H1 (cell line): Measurements from ENCODE around the gene LRRC19. TPM values are rescaled to one million over a fixed set of nuclear protein-coding genes. Genes with fewer than 3 reads are reported as not detected.

ENCODE experiments used
- BCL11A ChIP-seq, 2 experiments: IDR thresholded peaks; one replicate each; pipeline ENCODE4 v1.6.1; 2011; ENCODE audit warnings: low read depth in 2 of 2, low read length in 2 of 2, mild to moderate bottlenecking in 2 of 2
- CTBP2 ChIP-seq: IDR thresholded peaks from 2 replicates; pipeline ENCODE4 v1.7.0; 2011; ENCODE audit warnings: borderline replicate concordance, mild to moderate bottlenecking, moderate library complexity, mixed read lengths, low read length; ENCODE audit not compliant: insufficient read depth, insufficient read length
- EGR1 ChIP-seq: IDR thresholded peaks from 2 replicates; pipeline ENCODE4 v1.6.1; 2011; ENCODE audit warnings: low read depth, low read length, borderline replicate concordance
- HDAC2 ChIP-seq, 2 experiments: fragments of 300-600 bp in 1 of 2; sonication (generic) in 1 of 2; IDR thresholded peaks; 2 replicates each; pipeline ENCODE4 v1.6.1; 2011 to 2012; ENCODE audit warnings: low read depth in 2 of 2, low read length in 2 of 2, mild to moderate bottlenecking in 2 of 2, moderate library complexity in 2 of 2, borderline replicate concordance in 1 of 2, inconsistent platforms in 1 of 2
- JUND ChIP-seq: IDR thresholded peaks from 2 replicates; pipeline ENCODE4 v1.6.1; 2011; ENCODE audit warnings: mild to moderate bottlenecking, improper control_type of control experiment, low read length
- RBBP5 ChIP-seq: IDR thresholded peaks from 2 replicates; pipeline ENCODE4 v1.7.1; 2012; ENCODE audit warnings: low read depth, mild to moderate bottlenecking, inconsistent platforms, low read length, moderate library complexity, borderline replicate concordance
- SUZ12 ChIP-seq: fragments of 200-600 bp; sonication (generic); IDR thresholded peaks from 2 replicates; pipeline ENCODE4 v1.6.1; 2012; ENCODE audit warnings: mild to moderate bottlenecking, inconsistent platforms, low read length, moderate library complexity, mixed read lengths
- polyA plus RNA-seq, 7 experiments: library from polyadenylated mRNA; depleted of rRNA in 3 of 7; stranded (reverse) in 5 of 7; unstranded in 2 of 7; fragments of >200 nt in 5 of 7; fragments of 200-250 nt in 2 of 7; gene quantifications; 1 replicate in 5 of 7; 2 replicates in 1 of 7; 4 replicates in 1 of 7; pipeline versions ENCODE4 v1.2.1 to v1.2.3, GENCODE V29; 2011 to 2013; ENCODE audit warnings: missing spikeins in 2 of 7, mixed read lengths in 2 of 7
- total RNA-seq: library from RNA; stranded (reverse); fragmentation: NEBNext Ultra II Directional; extraction: Animal tissue kit (Norgen Biotek cat#: 25700); gene quantifications from 2 replicates; pipeline ENCODE4 v1.2.1, GENCODE V29; 2021
- TF ChIP-seq, protein P1 (sequence below): fragments of 300-600 bp; sonication (generic); IDR thresholded peaks from 2 replicates; pipeline ENCODE4 v1.7.1; 2012; ENCODE audit warnings: low read length, moderate library complexity, mild to moderate bottlenecking, inconsistent platforms; ENCODE audit not compliant: insufficient replicate concordance

The LRRC19 gene
- total and polyA plus RNA-seq, 2 of the 8 experiments (the other 6 are each of a cell fraction or from before 2014, with no cell fraction given), result not detected

DNA sequence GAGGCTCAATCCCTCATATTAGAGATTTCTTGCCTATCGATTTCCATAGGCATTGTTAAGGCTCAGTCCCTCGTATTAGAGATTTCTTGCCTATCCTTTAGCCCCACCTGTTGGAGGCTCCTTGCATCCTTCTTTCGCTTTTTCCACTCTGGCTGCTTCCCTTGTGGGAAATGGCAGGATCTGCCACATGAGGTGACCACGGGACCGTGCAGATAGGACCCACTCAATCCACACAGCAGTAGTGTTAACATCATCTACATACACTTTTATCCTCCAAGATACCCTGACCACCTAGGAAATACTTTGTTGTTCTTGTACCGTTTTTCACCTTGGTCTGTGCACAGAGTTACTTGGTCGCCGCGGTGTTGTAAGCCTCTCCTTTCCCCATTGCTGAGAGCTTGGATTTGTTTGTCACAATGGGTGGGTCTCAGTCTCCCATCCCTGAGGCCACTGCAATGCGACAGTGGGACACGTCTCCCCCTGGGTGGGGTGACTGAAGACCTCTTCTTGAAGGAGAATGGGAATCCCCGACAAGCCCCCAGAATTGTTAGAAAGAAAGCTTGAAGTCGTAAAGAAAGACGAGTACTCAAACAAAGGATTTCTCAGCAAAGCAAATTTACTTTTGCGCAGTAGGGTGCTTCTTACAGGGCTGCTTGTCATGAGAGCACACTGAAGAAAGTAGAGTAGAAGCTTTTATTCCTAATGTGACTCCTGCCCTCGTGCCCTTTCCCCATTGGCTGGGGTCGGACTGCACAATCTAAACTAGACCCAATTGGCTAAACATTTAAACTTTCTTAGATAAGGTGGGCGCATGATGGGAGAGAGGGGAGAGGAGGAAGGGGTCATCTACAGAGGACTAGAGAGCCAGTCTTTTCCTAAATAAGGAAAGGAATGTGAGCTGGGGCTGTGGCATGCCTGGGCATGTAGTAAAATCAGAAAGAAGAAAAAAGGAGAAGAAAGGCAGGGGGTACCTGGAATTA lies 29.5 kb downstream of the LRRC19 start (continued):
- TF ChIP-seq, protein P1, sequence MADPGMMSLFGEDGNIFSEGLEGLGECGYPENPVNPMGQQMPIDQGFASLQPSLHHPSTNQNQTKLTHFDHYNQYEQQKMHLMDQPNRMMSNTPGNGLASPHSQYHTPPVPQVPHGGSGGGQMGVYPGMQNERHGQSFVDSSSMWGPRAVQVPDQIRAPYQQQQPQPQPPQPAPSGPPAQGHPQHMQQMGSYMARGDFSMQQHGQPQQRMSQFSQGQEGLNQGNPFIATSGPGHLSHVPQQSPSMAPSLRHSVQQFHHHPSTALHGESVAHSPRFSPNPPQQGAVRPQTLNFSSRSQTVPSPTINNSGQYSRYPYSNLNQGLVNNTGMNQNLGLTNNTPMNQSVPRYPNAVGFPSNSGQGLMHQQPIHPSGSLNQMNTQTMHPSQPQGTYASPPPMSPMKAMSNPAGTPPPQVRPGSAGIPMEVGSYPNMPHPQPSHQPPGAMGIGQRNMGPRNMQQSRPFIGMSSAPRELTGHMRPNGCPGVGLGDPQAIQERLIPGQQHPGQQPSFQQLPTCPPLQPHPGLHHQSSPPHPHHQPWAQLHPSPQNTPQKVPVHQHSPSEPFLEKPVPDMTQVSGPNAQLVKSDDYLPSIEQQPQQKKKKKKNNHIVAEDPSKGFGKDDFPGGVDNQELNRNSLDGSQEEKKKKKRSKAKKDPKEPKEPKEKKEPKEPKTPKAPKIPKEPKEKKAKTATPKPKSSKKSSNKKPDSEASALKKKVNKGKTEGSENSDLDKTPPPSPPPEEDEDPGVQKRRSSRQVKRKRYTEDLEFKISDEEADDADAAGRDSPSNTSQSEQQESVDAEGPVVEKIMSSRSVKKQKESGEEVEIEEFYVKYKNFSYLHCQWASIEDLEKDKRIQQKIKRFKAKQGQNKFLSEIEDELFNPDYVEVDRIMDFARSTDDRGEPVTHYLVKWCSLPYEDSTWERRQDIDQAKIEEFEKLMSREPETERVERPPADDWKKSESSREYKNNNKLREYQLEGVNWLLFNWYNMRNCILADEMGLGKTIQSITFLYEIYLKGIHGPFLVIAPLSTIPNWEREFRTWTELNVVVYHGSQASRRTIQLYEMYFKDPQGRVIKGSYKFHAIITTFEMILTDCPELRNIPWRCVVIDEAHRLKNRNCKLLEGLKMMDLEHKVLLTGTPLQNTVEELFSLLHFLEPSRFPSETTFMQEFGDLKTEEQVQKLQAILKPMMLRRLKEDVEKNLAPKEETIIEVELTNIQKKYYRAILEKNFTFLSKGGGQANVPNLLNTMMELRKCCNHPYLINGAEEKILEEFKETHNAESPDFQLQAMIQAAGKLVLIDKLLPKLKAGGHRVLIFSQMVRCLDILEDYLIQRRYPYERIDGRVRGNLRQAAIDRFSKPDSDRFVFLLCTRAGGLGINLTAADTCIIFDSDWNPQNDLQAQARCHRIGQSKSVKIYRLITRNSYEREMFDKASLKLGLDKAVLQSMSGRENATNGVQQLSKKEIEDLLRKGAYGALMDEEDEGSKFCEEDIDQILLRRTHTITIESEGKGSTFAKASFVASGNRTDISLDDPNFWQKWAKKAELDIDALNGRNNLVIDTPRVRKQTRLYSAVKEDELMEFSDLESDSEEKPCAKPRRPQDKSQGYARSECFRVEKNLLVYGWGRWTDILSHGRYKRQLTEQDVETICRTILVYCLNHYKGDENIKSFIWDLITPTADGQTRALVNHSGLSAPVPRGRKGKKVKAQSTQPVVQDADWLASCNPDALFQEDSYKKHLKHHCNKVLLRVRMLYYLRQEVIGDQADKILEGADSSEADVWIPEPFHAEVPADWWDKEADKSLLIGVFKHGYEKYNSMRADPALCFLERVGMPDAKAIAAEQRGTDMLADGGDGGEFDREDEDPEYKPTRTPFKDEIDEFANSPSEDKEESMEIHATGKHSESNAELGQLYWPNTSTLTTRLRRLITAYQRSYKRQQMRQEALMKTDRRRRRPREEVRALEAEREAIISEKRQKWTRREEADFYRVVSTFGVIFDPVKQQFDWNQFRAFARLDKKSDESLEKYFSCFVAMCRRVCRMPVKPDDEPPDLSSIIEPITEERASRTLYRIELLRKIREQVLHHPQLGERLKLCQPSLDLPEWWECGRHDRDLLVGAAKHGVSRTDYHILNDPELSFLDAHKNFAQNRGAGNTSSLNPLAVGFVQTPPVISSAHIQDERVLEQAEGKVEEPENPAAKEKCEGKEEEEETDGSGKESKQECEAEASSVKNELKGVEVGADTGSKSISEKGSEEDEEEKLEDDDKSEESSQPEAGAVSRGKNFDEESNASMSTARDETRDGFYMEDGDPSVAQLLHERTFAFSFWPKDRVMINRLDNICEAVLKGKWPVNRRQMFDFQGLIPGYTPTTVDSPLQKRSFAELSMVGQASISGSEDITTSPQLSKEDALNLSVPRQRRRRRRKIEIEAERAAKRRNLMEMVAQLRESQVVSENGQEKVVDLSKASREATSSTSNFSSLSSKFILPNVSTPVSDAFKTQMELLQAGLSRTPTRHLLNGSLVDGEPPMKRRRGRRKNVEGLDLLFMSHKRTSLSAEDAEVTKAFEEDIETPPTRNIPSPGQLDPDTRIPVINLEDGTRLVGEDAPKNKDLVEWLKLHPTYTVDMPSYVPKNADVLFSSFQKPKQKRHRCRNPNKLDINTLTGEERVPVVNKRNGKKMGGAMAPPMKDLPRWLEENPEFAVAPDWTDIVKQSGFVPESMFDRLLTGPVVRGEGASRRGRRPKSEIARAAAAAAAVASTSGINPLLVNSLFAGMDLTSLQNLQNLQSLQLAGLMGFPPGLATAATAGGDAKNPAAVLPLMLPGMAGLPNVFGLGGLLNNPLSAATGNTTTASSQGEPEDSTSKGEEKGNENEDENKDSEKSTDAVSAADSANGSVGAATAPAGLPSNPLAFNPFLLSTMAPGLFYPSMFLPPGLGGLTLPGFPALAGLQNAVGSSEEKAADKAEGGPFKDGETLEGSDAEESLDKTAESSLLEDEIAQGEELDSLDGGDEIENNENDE, result peak; percentile 19
- TF ChIP-seq CTBP2 (no peak), JUND (no peak), SUZ12 (no peak), BCL11A (IDR thresholded peaks at IDR 0.05; ENCODE audit: low read depth in 2 of 2, low read length in 2 of 2) (no peak), EGR1 (0 out of 2 replicates have a peak, but pooled peaks have one; percentile 3), HDAC2 (IDR thresholded peaks at IDR 0.05; ENCODE audit: borderline replicate concordance in 1 of 2, low read depth in 2 of 2, low read length in 2 of 2) (peak; percentile 22 to 73; a peak in 1 of 4 replicates), RBBP5 (no peak)
